K562 (cell line): ENCODE results near the gene ADAM15. TPM values are rescaled to one million over a fixed set of nuclear protein-coding genes. Genes with fewer than 3 reads are reported as not detected.

ENCODE experiments used
- BHLHE40 ChIP-seq: IDR thresholded peaks from 2 replicates; pipeline ENCODE4 v1.6.1; 2011; ENCODE audit warnings: low read length, improper control_type of control experiment
- CC2D1A ChIP-seq: fragments of 450-650 bp; IDR thresholded peaks from 2 replicates; pipeline ENCODE4 v1.6.1; 2017; ENCODE audit warnings: mild to moderate bottlenecking
- ELF1 ChIP-seq: fragments of 200-800 bp; sonication (Bioruptor generic); IDR thresholded peaks from 2 replicates; pipeline ENCODE4 v1.6.1; 2016; ENCODE audit warnings: missing genetic modification characterization, missing compliant biosample characterization
- EP400 ChIP-seq: fragments of 450-650 bp; IDR thresholded peaks from 2 replicates; pipeline ENCODE4 v1.6.1; 2017; ENCODE audit warnings: antibody characterized with exemption, mild to moderate bottlenecking, moderate library complexity
- GATA2 ChIP-seq: sonication (generic); formaldehyde crosslinking; IDR thresholded peaks from 2 replicates; pipeline ENCODE4 v1.4.0; 2020; ENCODE audit warnings: mild to moderate bottlenecking, missing genetic modification reagents
- GATAD2B ChIP-seq: fragments of 450-650 bp; IDR thresholded peaks from 2 replicates; pipeline ENCODE4 v1.6.1; 2017; ENCODE audit warnings: mild to moderate bottlenecking, borderline replicate concordance
- HNRNPLL ChIP-seq: fragments of 200-400 bp; formaldehyde crosslinking; IDR thresholded peaks from 2 replicates; pipeline ENCODE4 v1.6.1; 2017; ENCODE audit warnings: low read length, low read depth, mild to moderate bottlenecking; ENCODE audit not compliant: poor library complexity, severe bottlenecking
- MEIS2 ChIP-seq: fragments of 450-650 bp; IDR thresholded peaks from 2 replicates; pipeline ENCODE4 v1.6.1; 2014; ENCODE audit warnings: mild to moderate bottlenecking; ENCODE audit not compliant: partially characterized antibody
- MYC ChIP-seq, 2 experiments: fragments of 250-450 bp in 1 of 2; sonication (Bioruptor Pico) in 1 of 2; IDR thresholded peaks; 2 replicates each; pipeline versions ENCODE4 v1.5.1 to v1.6.1; 2012 to 2021; ENCODE audit warnings: low read depth in 2 of 2, borderline replicate concordance in 1 of 2, improper control_type of control experiment in 1 of 2, low read length in 1 of 2, mild to moderate bottlenecking in 1 of 2, moderate library complexity in 1 of 2
- MYNN ChIP-seq, 2 experiments: sonication (generic); formaldehyde crosslinking in 1 of 2; IDR thresholded peaks; 2 replicates each; pipeline versions ENCODE4 v1.5.0 to v1.6.1; 2016 to 2020; ENCODE audit warnings: antibody characterized with exemption in 1 of 2, missing genetic modification reagents in 1 of 2
- NR2C2 ChIP-seq, 2 experiments: fragments of 200-800 bp in 1 of 2; sonication (Bioruptor generic) in 1 of 2; sonication (generic) in 1 of 2; formaldehyde crosslinking in 1 of 2; IDR thresholded peaks; 2 replicates each; pipeline versions ENCODE4 v1.6.1 to v1.8.0; 2016 to 2022; ENCODE audit warnings: mild to moderate bottlenecking in 1 of 2, missing compliant biosample characterization in 1 of 2, missing genetic modification characterization in 1 of 2, missing genetic modification reagents in 1 of 2
- RFX7 ChIP-seq: fragments of 250-450 bp; sonication (Bioruptor Pico); IDR thresholded peaks from 2 replicates; pipeline ENCODE4 v1.5.1; 2021; ENCODE audit warnings: mild to moderate bottlenecking
- TBP ChIP-seq: optimal IDR thresholded peaks from 2 replicates; pipeline ENCODE3; 2011; ENCODE audit warnings: low read depth, low read length, improper control_type of control experiment
- TFAP4 ChIP-seq: sonication (generic); formaldehyde crosslinking; IDR thresholded peaks from 2 replicates; pipeline ENCODE4 v1.8.0; 2022; ENCODE audit warnings: missing genetic modification reagents, mild to moderate bottlenecking, moderate library complexity, borderline replicate concordance
- ZBTB43 ChIP-seq: sonication (generic); formaldehyde crosslinking; IDR thresholded peaks from 2 replicates; pipeline ENCODE4 v1.8.0; 2023; ENCODE audit warnings: mild to moderate bottlenecking, missing genetic modification reagents
- polyA plus RNA-seq, 8 experiments: library from polyadenylated mRNA; depleted of rRNA in 4 of 8; stranded (reverse) in 5 of 8; unstranded in 3 of 8; fragments of >200 nt; fragmentation: Nextera tagmentation in 2 of 8; fragmentation: Illumina TruSeq in 1 of 8; extraction: Ambion mirVana in 2 of 8; extraction: Trizol in 1 of 8; gene quantifications; 2 replicates each; pipeline versions ENCODE4 v1.2.1 to v1.2.3, GENCODE V29; 2011 to 2014; ENCODE audit warnings: inconsistent platforms in 1 of 8, missing spikeins in 1 of 8
- total RNA-seq, 7 experiments: library from RNA; depleted of rRNA in 6 of 7; stranded (reverse); fragments of >200 nt in 6 of 7; fragmentation: Illumina TruSeq in 2 of 7; extraction: Trizol in 2 of 7; gene quantifications; 2 replicates each; pipeline versions ENCODE4 v1.2.1 to v1.2.3, GENCODE V29; 2011 to 2021; ENCODE audit warnings: low replicate concordance in 1 of 7
- TF ChIP-seq, protein P1 (sequence below): fragments of 450-650 bp; IDR thresholded peaks from 2 replicates; pipeline ENCODE4 v1.6.1; 2018; ENCODE audit not compliant: partially characterized antibody
- TF ChIP-seq, protein P2 (sequence below), 2 experiments: fragments of 450-650 bp; conservative IDR thresholded peaks; 2 replicates each; pipeline ENCODE4 v1.6.1; 2017; ENCODE audit warnings: mild to moderate bottlenecking in 2 of 2, moderate library complexity in 2 of 2

Gene ADAM15
- total and polyA plus RNA-seq, 9 of the 15 experiments (the other 6 are each of a cell fraction or from before 2014, with no cell fraction given): 0.69 to 72.3 (median 32.8) TPM

- TF ChIP-seq GATAD2B (0 out of 2 replicates have a peak, but pooled peaks have one; percentile 50), TBP (no peak), CC2D1A (no peak), RFX7 (CRISPR knock-in tag) (0 out of 2 replicates have a peak, but pooled peaks have one; percentile 48), MEIS2 (no peak), ZBTB43 (CRISPR knock-in tag) (no peak), BHLHE40 (peak; percentile 51), GATA2 (CRISPR knock-in tag) (no peak), EP400 (peak; percentile 58), TFAP4 (no peak), NR2C2 (CRISPR knock-in tag; IDR thresholded peaks at IDR 0.05) (no peak), NR2C2 (tag; IDR thresholded peaks at IDR 0.05) (peak; percentile 37; the same call in 1 of the 2 replicates), MYC (IDR thresholded peaks at IDR 0.05; ENCODE audit: low read depth, low read length) (peak; percentile 17; the same call in 1 of the 2 replicates), MYC (CRISPR knock-in tag; IDR thresholded peaks at IDR 0.05; ENCODE audit: borderline replicate concordance, low read depth) (no peak), MYNN (IDR thresholded peaks at IDR 0.05) (no peak), MYNN (CRISPR knock-in tag; IDR thresholded peaks at IDR 0.05) (no peak), HNRNPLL (no peak), ELF1 (peak; percentile 66)
- TF ChIP-seq, protein P1, sequence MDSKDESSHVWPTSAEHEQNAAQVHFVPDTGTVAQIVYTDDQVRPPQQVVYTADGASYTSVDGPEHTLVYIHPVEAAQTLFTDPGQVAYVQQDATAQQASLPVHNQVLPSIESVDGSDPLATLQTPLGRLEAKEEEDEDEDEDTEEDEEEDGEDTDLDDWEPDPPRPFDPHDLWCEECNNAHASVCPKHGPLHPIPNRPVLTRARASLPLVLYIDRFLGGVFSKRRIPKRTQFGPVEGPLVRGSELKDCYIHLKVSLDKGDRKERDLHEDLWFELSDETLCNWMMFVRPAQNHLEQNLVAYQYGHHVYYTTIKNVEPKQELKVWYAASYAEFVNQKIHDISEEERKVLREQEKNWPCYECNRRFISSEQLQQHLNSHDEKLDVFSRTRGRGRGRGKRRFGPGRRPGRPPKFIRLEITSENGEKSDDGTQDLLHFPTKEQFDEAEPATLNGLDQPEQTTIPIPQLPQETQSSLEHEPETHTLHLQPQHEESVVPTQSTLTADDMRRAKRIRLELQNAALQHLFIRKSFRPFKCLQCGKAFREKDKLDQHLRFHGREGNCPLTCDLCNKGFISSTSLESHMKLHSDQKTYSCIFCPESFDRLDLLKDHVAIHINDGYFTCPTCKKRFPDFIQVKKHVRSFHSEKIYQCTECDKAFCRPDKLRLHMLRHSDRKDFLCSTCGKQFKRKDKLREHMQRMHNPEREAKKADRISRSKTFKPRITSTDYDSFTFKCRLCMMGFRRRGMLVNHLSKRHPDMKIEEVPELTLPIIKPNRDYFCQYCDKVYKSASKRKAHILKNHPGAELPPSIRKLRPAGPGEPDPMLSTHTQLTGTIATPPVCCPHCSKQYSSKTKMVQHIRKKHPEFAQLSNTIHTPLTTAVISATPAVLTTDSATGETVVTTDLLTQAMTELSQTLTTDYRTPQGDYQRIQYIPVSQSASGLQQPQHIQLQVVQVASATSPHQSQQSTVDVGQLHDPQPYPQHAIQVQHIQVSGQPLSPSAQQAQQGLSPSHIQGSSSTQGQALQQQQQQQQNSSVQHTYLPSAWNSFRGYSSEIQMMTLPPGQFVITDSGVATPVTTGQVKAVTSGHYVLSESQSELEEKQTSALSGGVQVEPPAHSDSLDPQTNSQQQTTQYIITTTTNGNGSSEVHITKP: peak; percentile 55
- TF ChIP-seq, protein P2, sequence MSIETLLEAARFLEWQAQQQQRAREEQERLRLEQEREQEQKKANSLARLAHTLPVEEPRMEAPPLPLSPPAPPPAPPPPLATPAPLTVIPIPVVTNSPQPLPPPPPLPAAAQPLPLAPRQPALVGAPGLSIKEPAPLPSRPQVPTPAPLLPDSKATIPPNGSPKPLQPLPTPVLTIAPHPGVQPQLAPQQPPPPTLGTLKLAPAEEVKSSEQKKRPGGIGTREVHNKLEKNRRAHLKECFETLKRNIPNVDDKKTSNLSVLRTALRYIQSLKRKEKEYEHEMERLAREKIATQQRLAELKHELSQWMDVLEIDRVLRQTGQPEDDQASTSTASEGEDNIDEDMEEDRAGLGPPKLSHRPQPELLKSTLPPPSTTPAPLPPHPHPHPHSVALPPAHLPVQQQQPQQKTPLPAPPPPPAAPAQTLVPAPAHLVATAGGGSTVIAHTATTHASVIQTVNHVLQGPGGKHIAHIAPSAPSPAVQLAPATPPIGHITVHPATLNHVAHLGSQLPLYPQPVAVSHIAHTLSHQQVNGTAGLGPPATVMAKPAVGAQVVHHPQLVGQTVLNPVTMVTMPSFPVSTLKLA (conservative IDR thresholded peaks at IDR 0.05): peak; percentile 64 to 79
Measured at GRCh38 chr1:155003766-155004351, 47.3 kb upstream of the ADAM15 start (continued).
